Activated CD4-positive, alpha-beta T cell treated with anti-CD3 and anti-CD28 coated beads, Interleukin-2, amount 10 ng/mL, durations not matched to agents 7 days and 5 days (primary cell): Measurements from ENCODE around the gene CEP68. TPM values are rescaled to one million over a fixed set of nuclear protein-coding genes. Genes with fewer than 3 reads are reported as not detected.
"Not testable (repeated sequence)": the region's sequence is repeated elsewhere in the genome, so short reads cannot be mapped to it uniquely, and the experiment has no call there.

Source experiments
- CTCF ChIA-PET: fragments of 350-600 bp; sonication (Branson Sonifier 250); formaldehyde crosslinking; loops from one replicate; lab custom pipeline; 2021; ENCODE audit warnings: antibody characterized with exemption; lab: Charles Lee
- POLR2A ChIA-PET: fragments of 350-600 bp; sonication (Branson Sonifier 250); formaldehyde crosslinking; loops from one replicate; lab custom pipeline; 2021; ENCODE audit warnings: antibody characterized with exemption; lab: Charles Lee
- DNase-seq: peaks from one replicate; pipeline ENCODE4 v3.0.0-alpha.2; 2020
- H3K27ac Mint-ChIP-seq: one replicate; pipeline ENCODE4 v1.8.0; 2021; ENCODE audit warnings: mild to moderate bottlenecking, moderate library complexity, mixed read lengths
- H3K27me3 Mint-ChIP-seq: one replicate; pipeline ENCODE4 v1.8.0; 2021; ENCODE audit warnings: mixed read lengths
- H3K36me3 Mint-ChIP-seq: one replicate; pipeline ENCODE4 v1.8.0; 2021; ENCODE audit warnings: low read depth, mixed read lengths
- H3K4me1 Mint-ChIP-seq: one replicate; pipeline ENCODE4 v1.8.0; 2021; ENCODE audit warnings: mixed read lengths
- H3K4me3 Mint-ChIP-seq: one replicate; pipeline ENCODE4 v1.8.0; 2021; ENCODE audit warnings: mild to moderate bottlenecking, moderate library complexity, mixed read lengths
- H3K9me3 Mint-ChIP-seq: one replicate; pipeline ENCODE4 v1.8.0; 2021; ENCODE audit warnings: mixed read lengths
- total RNA-seq, 2 experiments: library from RNA; stranded (reverse); gene quantifications; one replicate each; pipeline ENCODE4 v1.2.3, GENCODE V29; 2021

CEP68 gene
- total RNA-seq, 2 experiments from 2014 or later = 9.0 to 9.2 TPM

- CTCF ChIA-PET = interaction anchor here (0.6 to 5.0 kb wide), 7 partner anchors 10 to 362 kb away, joined by 3 to 26 read pairs (median 3); no protein-coding TSS in a partner anchor
- H3K27me3 Mint-ChIP-seq = no peaks in the 10 kb centered on the region
- POLR2A ChIA-PET = interaction anchor here (0.6 kb wide), 2 partner anchors 10 to 110 kb away, joined by 3 to 10 read pairs; no protein-coding TSS in a partner anchor
- H3K36me3 Mint-ChIP-seq = no peaks in the 10 kb centered on the region
- H3K9me3 Mint-ChIP-seq = no peaks in the 10 kb centered on the region
- no peak for DNase-seq
- H3K27ac Mint-ChIP-seq = no peak overlapping the region
- H3K4me3 Mint-ChIP-seq = no peak overlapping the region
- peaks cover 23% of the 10 kb centered on the region for H3K4me1 Mint-ChIP-seq
Measured at GRCh38 chr2:65033178-65033577, 23.0 kb upstream of the CEP68 start.

- ChIA-PET CTCF (interaction anchor here (0.6 to 5.0 kb wide), 6 partner anchors 10 to 362 kb away, joined by 3 to 26 read pairs (median 3); no protein-coding TSS in a partner anchor), POLR2A (interaction anchor here (0.6 kb wide), 1 partner anchor 111 kb away, joined by 10 read pairs; no protein-coding TSS in a partner anchor)
- H3K36me3 Mint-ChIP-seq, H3K9me3 Mint-ChIP-seq, H3K27me3 Mint-ChIP-seq, H3K4me3 Mint-ChIP-seq, H3K27ac Mint-ChIP-seq, DNase-seq: not testable (repeated sequence)
- H3K4me1 Mint-ChIP-seq = peaks cover 23% of the 10 kb centered on the region
Measured at GRCh38 chr2:65033667-65034066, 22.5 kb upstream of the CEP68 start.

GRCh38 chr2:65035351-65035943, 20.8 kb upstream of the CEP68 start:
- H3K27me3 Mint-ChIP-seq = no peaks in the 10 kb centered on the region
- no peak overlapping the region for H3K27ac Mint-ChIP-seq
- ChIA-PET CTCF (interaction anchor here (0.6 to 5.0 kb wide), 2 partner anchors 56 to 118 kb away, joined by 3 to 26 read pairs; no protein-coding TSS in a partner anchor), POLR2A (no interaction called here)
- H3K9me3 Mint-ChIP-seq = no peaks in the 10 kb centered on the region
- H3K4me3 Mint-ChIP-seq = no peak overlapping the region
- peaks cover 27% of the 10 kb centered on the region for H3K4me1 Mint-ChIP-seq
- no peak for DNase-seq
- no peaks in the 10 kb centered on the region for H3K36me3 Mint-ChIP-seq

GRCh38 chr2:65037178-65037577, 19.0 kb upstream of the CEP68 start:
- Mint-ChIP-seq H3K4me3 (no peak overlapping the region), H3K27ac (no peak overlapping the region)

GRCh38 chr2:65039640-65040039, 16.6 kb upstream of the CEP68 start:
- H3K9me3 Mint-ChIP-seq = peaks cover 7% of the 10 kb centered on the region
- no peak overlapping the region for H3K27ac Mint-ChIP-seq
- no peaks in the 10 kb centered on the region for H3K27me3 Mint-ChIP-seq
- H3K4me1 Mint-ChIP-seq = peaks cover 16% of the 10 kb centered on the region
- no peak overlapping the region for H3K4me3 Mint-ChIP-seq
- CTCF ChIA-PET = interaction anchor here (1.2 kb wide), 1 partner anchor 122 kb away, joined by 7 read pairs; no protein-coding TSS in a partner anchor
- POLR2A ChIA-PET = no interaction called here
- peaks cover 9% of the 10 kb centered on the region for H3K36me3 Mint-ChIP-seq
- no peak for DNase-seq

More at GRCh38 chr2:65037178-65037577, 19.0 kb upstream of the CEP68 start:
- Mint-ChIP-seq H3K4me1 (peaks cover 14% of the 10 kb centered on the region), H3K27me3 (no peaks in the 10 kb centered on the region), H3K9me3 (no peaks in the 10 kb centered on the region), H3K36me3 (no peaks in the 10 kb centered on the region)
- DNase-seq = no peak
- ChIA-PET POLR2A (no interaction called here), CTCF (interaction anchor here (0.7 to 1.8 kb wide), 2 partner anchors 118 to 119 kb away, joined by 3 to 4 read pairs; no protein-coding TSS in a partner anchor)

GRCh38 chr2:65040400-65041261, 15.6 kb upstream of the CEP68 start:
- Mint-ChIP-seq H3K9me3 (peaks cover 9% of the 10 kb centered on the region), H3K27me3 (no peaks in the 10 kb centered on the region), H3K4me1 (peaks cover 16% of the 10 kb centered on the region), H3K36me3 (peaks cover 12% of the 10 kb centered on the region), H3K27ac (no peak overlapping the region), H3K4me3 (no peak overlapping the region)
- CTCF ChIA-PET = interaction anchor here (0.6 to 1.6 kb wide), 7 partner anchors 15 to 134 kb away, joined by 3 to 7 read pairs (median 3); no protein-coding TSS in a partner anchor
- DNase-seq = peak; percentile 85
- POLR2A ChIA-PET = no interaction called here

GRCh38 chr2:65043001-65043400, 13.2 kb upstream of the CEP68 start:
- ChIA-PET CTCF (interaction anchor here (0.5 to 3.0 kb wide), 5 partner anchors 9 to 125 kb away, joined by 3 to 19 read pairs (median 4); no protein-coding TSS in a partner anchor), POLR2A (interaction anchor here (0.6 to 0.7 kb wide), 2 partner anchors 10 to 17 kb away, joined by 3 read pairs; no protein-coding TSS in a partner anchor)
- H3K27ac Mint-ChIP-seq = no peak overlapping the region
- H3K4me1 Mint-ChIP-seq = peaks cover 16% of the 10 kb centered on the region
- DNase-seq = no peak
- H3K36me3 Mint-ChIP-seq = peaks cover 17% of the 10 kb centered on the region
- no peaks in the 10 kb centered on the region for H3K27me3 Mint-ChIP-seq
- H3K4me3 Mint-ChIP-seq = no peak overlapping the region
- peaks cover 9% of the 10 kb centered on the region for H3K9me3 Mint-ChIP-seq

- ChIA-PET CTCF (interaction anchor here (0.9 to 3.0 kb wide), 4 partner anchors 10 to 127 kb away, joined by 3 to 19 read pairs (median 3); no protein-coding TSS in a partner anchor), POLR2A (no interaction called here)
- Mint-ChIP-seq H3K27me3 (no peaks in the 10 kb centered on the region), H3K4me1 (peaks cover 16% of the 10 kb centered on the region), H3K9me3 (peaks cover 13% of the 10 kb centered on the region), H3K36me3 (peaks cover 21% of the 10 kb centered on the region), H3K4me3 (no peak overlapping the region), H3K27ac (no peak overlapping the region)
- DNase-seq = no peak
Measured at GRCh38 chr2:65044097-65044735, 12.0 kb upstream of the CEP68 start.

GRCh38 chr2:65045651-65046050, 10.6 kb upstream of the CEP68 start:
- no peak for DNase-seq

GRCh38 chr2:65046633-65047407, 9.4 kb upstream of the CEP68 start:
- peaks cover 13% of the 10 kb centered on the region for H3K9me3 Mint-ChIP-seq
- peaks cover 7% of the 10 kb centered on the region for H3K4me1 Mint-ChIP-seq
- H3K36me3 Mint-ChIP-seq = peaks cover 21% of the 10 kb centered on the region
- no peak for DNase-seq
- POLR2A ChIA-PET = no interaction called here
- H3K4me3 Mint-ChIP-seq = no peak overlapping the region
- CTCF ChIA-PET = interaction anchor here (0.6 to 1.8 kb wide), 7 partner anchors 11 to 535 kb away, joined by 3 to 5 read pairs (median 3); no protein-coding TSS in a partner anchor
- no peak overlapping the region for H3K27ac Mint-ChIP-seq
- H3K27me3 Mint-ChIP-seq = peaks cover 2% of the 10 kb centered on the region

More at GRCh38 chr2:65045651-65046050, 10.6 kb upstream of the CEP68 start:
- peaks cover 10% of the 10 kb centered on the region for H3K4me1 Mint-ChIP-seq
- ChIA-PET CTCF (interaction anchor here (0.5 to 1.3 kb wide), 4 partner anchors 12 to 194 kb away, joined by 3 to 4 read pairs (median 3); no protein-coding TSS in a partner anchor), POLR2A (no interaction called here)
- no peak overlapping the region for H3K4me3 Mint-ChIP-seq
- no peak overlapping the region for H3K27ac Mint-ChIP-seq
- H3K9me3 Mint-ChIP-seq = peaks cover 13% of the 10 kb centered on the region
- H3K27me3 Mint-ChIP-seq = no peaks in the 10 kb centered on the region
- peaks cover 21% of the 10 kb centered on the region for H3K36me3 Mint-ChIP-seq

- H3K4me1 Mint-ChIP-seq = peaks cover 23% of the 10 kb centered on the region
Measured at GRCh38 chr2:65049010-65049639, 7.1 kb upstream of the CEP68 start.

More at GRCh38 chr2:65049010-65049639, 7.1 kb upstream of the CEP68 start:
- peaks cover 11% of the 10 kb centered on the region for H3K9me3 Mint-ChIP-seq
- H3K4me3 Mint-ChIP-seq = no peak overlapping the region
- peaks cover 2% of the 10 kb centered on the region for H3K27me3 Mint-ChIP-seq
- ChIA-PET CTCF (interaction anchor here (2.2 kb wide), 1 partner anchor 131 kb away, joined by 7 read pairs; no protein-coding TSS in a partner anchor), POLR2A (no interaction called here)
- peaks cover 16% of the 10 kb centered on the region for H3K36me3 Mint-ChIP-seq
- no peak for DNase-seq
- H3K27ac Mint-ChIP-seq = no peak overlapping the region
